Esophagus squamous epithelium (tissue), 4 donors: Measurements from ENCODE around the gene CEP295NL.

ENCODE experiments used
- CTCF ChIP-seq, 6 experiments: fragments of 450-650 bp in 4 of 6; fragments of 200-600 bp in 2 of 6; sonication (generic) in 2 of 6; IDR thresholded peaks; one replicate each; pipeline ENCODE4 v1.5.1; 2016 to 2019; ENCODE audit warnings: antibody characterized with exemption in 6 of 6, mild to moderate bottlenecking in 4 of 6, moderate library complexity in 4 of 6
- POLR2A ChIP-seq, 4 donors: fragments of 450-650 bp; IDR thresholded peaks; one replicate each; pipeline ENCODE4 v1.6.1; 2017; ENCODE audit warnings: antibody characterized with exemption in 4 of 4, mild to moderate bottlenecking in 4 of 4, moderate library complexity in 3 of 4

DNA sequence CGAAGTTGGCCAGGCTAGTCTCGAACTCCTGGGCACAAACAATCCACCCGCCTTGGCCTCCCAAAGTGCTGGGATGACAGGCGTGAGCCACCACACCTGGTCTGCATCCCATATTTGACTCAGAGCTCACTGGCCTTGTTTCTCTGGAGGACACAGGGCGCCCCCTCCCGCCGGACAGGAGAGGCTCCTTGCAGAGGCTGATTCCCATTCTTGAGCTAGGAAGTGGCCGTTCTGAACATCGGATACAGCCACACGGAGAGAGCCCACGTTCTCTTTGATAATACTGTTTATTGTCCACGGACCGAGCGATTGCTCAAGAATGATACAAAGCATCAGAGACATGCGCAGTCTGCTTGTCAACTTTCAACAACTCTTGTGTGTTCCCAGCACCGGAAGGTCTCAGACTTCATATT lies 50.3 kb downstream of the CEP295NL start:
- TF ChIP-seq CTCF (IDR thresholded peaks at IDR 0.05), result no peak
- TF ChIP-seq POLR2A (IDR thresholded peaks at IDR 0.05), result no peak
